H9 (cell line): ENCODE measurements around the gene TOP1. TPM values are rescaled to one million over a fixed set of nuclear protein-coding genes. Genes with fewer than 3 reads are reported as not detected.

Experiments
- DNase-seq: peaks from one replicate; pipeline ENCODE4 v3.0.0-alpha.2; 2017
- H2AFZ ChIP-seq: one replicate; pipeline ENCODE4 v1.6.1; 2013; ENCODE audit warnings: mild to moderate bottlenecking, low read length, control low read depth, moderate library complexity
- H2AK5ac ChIP-seq: 2 replicates; pipeline ENCODE4 v1.6.1; 2013; ENCODE audit warnings: low read length, control low read depth, mixed read lengths; ENCODE audit not compliant: insufficient read length
- H2BK120ac ChIP-seq: one replicate; pipeline ENCODE4 v1.6.1; 2013; ENCODE audit warnings: low read depth, mild to moderate bottlenecking, low read length, control low read depth, inconsistent platforms; ENCODE audit not compliant: poor library complexity, severe bottlenecking
- H2BK12ac ChIP-seq: 2 replicates; pipeline ENCODE4 v1.6.1; 2013; ENCODE audit warnings: low read length, control low read depth, mixed read lengths, low read depth; ENCODE audit not compliant: insufficient read length
- H2BK15ac ChIP-seq: 2 replicates; pipeline ENCODE4 v1.6.1; 2013; ENCODE audit warnings: low read depth, low read length, control low read depth
- H2BK20ac ChIP-seq: one replicate; pipeline ENCODE4 v1.6.1; 2013; ENCODE audit warnings: low read depth, mild to moderate bottlenecking, low read length, control low read depth, inconsistent platforms; ENCODE audit not compliant: poor library complexity, severe bottlenecking
- H2BK5ac ChIP-seq: 2 replicates; pipeline ENCODE4 v1.6.1; 2013; ENCODE audit warnings: low read length, control low read depth, mixed read lengths; ENCODE audit not compliant: insufficient read length
- H3K14ac ChIP-seq: 2 replicates; pipeline ENCODE4 v1.6.1; 2013; ENCODE audit warnings: low read length, control low read depth; ENCODE audit not compliant: insufficient read depth
- H3K18ac ChIP-seq: 2 replicates; pipeline ENCODE4 v1.6.1; 2013; ENCODE audit warnings: low read depth, mild to moderate bottlenecking, mixed read lengths, low read length, control low read depth; ENCODE audit not compliant: insufficient read length
- H3K23ac ChIP-seq: 2 replicates; pipeline ENCODE4 v1.6.1; 2013; ENCODE audit warnings: low read length, control low read depth, mixed read lengths, low read depth; ENCODE audit not compliant: insufficient read length
- H3K23me2 ChIP-seq: 2 replicates; pipeline ENCODE4 v1.6.1; 2013; ENCODE audit warnings: low read depth, mild to moderate bottlenecking, mixed read lengths, low read length, control low read depth; ENCODE audit not compliant: insufficient read length, poor library complexity, severe bottlenecking
- H3K27ac ChIP-seq: 2 replicates; pipeline ENCODE4 v1.5.1; 2013; ENCODE audit warnings: low read length, control low read depth, mixed read lengths, low read depth; ENCODE audit not compliant: insufficient read length
- H3K27me3 ChIP-seq: 2 replicates; pipeline ENCODE4 v1.6.1; 2013; ENCODE audit warnings: low read length, control low read depth, inconsistent platforms; ENCODE audit not compliant: insufficient read depth
- H3K4ac ChIP-seq: 2 replicates; pipeline ENCODE4 v1.6.1; 2013; ENCODE audit warnings: low read depth, mild to moderate bottlenecking, control low read depth, inconsistent platforms, low read length, moderate library complexity
- H3K4me1 ChIP-seq: 2 replicates; pipeline ENCODE4 v1.6.1; 2013; ENCODE audit warnings: low read length, control low read depth, inconsistent platforms; ENCODE audit not compliant: insufficient read depth
- H3K4me2 ChIP-seq: 2 replicates; pipeline ENCODE4 v1.6.1; 2013; ENCODE audit warnings: low read length, control low read depth, mixed read lengths; ENCODE audit not compliant: insufficient read length, insufficient read depth
- H3K56ac ChIP-seq: 2 replicates; pipeline ENCODE4 v1.6.1; 2013; ENCODE audit warnings: low read depth, mild to moderate bottlenecking, mixed read lengths, low read length, control low read depth; ENCODE audit not compliant: insufficient read length
- H3K79me1 ChIP-seq: 2 replicates; pipeline ENCODE4 v1.6.1; 2013; ENCODE audit warnings: low read depth, mild to moderate bottlenecking, moderate library complexity, low read length, control low read depth, inconsistent platforms; ENCODE audit not compliant: insufficient read depth, poor library complexity, severe bottlenecking
- H3K79me2 ChIP-seq: 2 replicates; pipeline ENCODE4 v1.6.1; 2013; ENCODE audit warnings: low read length, control low read depth, inconsistent platforms; ENCODE audit not compliant: insufficient read depth
- H3K9ac ChIP-seq: 2 replicates; pipeline ENCODE4 v1.6.1; 2013; ENCODE audit warnings: low read length, control low read depth, mixed read lengths; ENCODE audit not compliant: insufficient read length; ENCODE audit errors: extremely low read depth
- H3K9me3 ChIP-seq: one replicate; pipeline ENCODE4 v1.6.1; 2013; ENCODE audit warnings: low read depth, low read length, inconsistent platforms; ENCODE audit not compliant: control insufficient read depth
- H3T11ph ChIP-seq: one replicate; pipeline ENCODE4 v1.6.1; 2013; ENCODE audit warnings: mild to moderate bottlenecking, low read length, control low read depth, inconsistent platforms
- H4K20me1 ChIP-seq: one replicate; pipeline ENCODE4 v1.6.1; 2013; ENCODE audit not compliant: control insufficient read depth, insufficient read length, insufficient read depth
- H4K5ac ChIP-seq: 2 replicates; pipeline ENCODE4 v1.6.1; 2013; ENCODE audit warnings: low read depth, mild to moderate bottlenecking, mixed read lengths, low read length, control low read depth; ENCODE audit not compliant: insufficient read length
- H4K8ac ChIP-seq: replicated peaks from 2 replicates; pipeline ENCODE4 v1.6.1; 2013; ENCODE audit warnings: low read length, control low read depth, mixed read lengths, low read depth; ENCODE audit not compliant: insufficient read length
- H4K91ac ChIP-seq: 2 replicates; pipeline ENCODE4 v1.6.1; 2013; ENCODE audit warnings: low read depth, mild to moderate bottlenecking, moderate library complexity, mixed read lengths, low read length, control low read depth; ENCODE audit not compliant: insufficient read length
- H3K27ac Mint-ChIP-seq, 3 experiments: 2 replicates in 2 of 3; 3 replicates in 1 of 3; pipeline ENCODE4 v1.8.0; 2020 to 2021; ENCODE audit warnings: mixed read lengths in 3 of 3, mild to moderate bottlenecking in 1 of 3, moderate library complexity in 1 of 3
- H3K27me3 Mint-ChIP-seq: 2 replicates; pipeline ENCODE4 v1.8.0; 2021; ENCODE audit warnings: low read depth, mild to moderate bottlenecking, moderate library complexity, mixed read lengths
- H3K36me3 Mint-ChIP-seq, 3 experiments: 2 replicates in 2 of 3; 3 replicates in 1 of 3; pipeline ENCODE4 v1.8.0; 2020 to 2021; ENCODE audit warnings: low read depth in 3 of 3, mixed read lengths in 3 of 3; ENCODE audit not compliant: insufficient read depth in 1 of 3
- H3K4me1 Mint-ChIP-seq, 2 experiments: 2 replicates each; pipeline ENCODE4 v1.8.0; 2020; ENCODE audit warnings: mixed read lengths in 2 of 2
- H3K4me3 Mint-ChIP-seq, 2 experiments: 2 replicates in 1 of 2; 3 replicates in 1 of 2; pipeline ENCODE4 v1.8.0; 2020 to 2021; ENCODE audit warnings: mild to moderate bottlenecking in 2 of 2, mixed read lengths in 2 of 2, moderate library complexity in 1 of 2
- H3K9me3 Mint-ChIP-seq, 2 experiments: 2 replicates in 1 of 2; 3 replicates in 1 of 2; pipeline ENCODE4 v1.8.0; 2020; ENCODE audit warnings: mild to moderate bottlenecking in 2 of 2, mixed read lengths in 2 of 2, moderate library complexity in 1 of 2
- WGBS: extraction: QIAGEN DNeasy Blood & Tissue Kit; methylation state at CpG from one replicate; pipeline ENCODE4 v1.1.7; 2013; ENCODE audit warnings: missing lambda C conversion rate, low lambda C conversion rate, mixed read lengths; ENCODE audit not compliant: insufficient read length; ENCODE audit errors: extremely low coverage; 5-methylcytosine and 5-hydroxymethylcytosine counted together
- total RNA-seq: library from RNA; stranded (reverse); gene quantifications from 2 replicates; pipeline ENCODE4 v1.2.1, GENCODE V29; 2021
- TF ChIP-seq, protein P1 (sequence below): fragments of 200-600 bp; sonication (generic); conservative IDR thresholded peaks from 3 replicates; pipeline ENCODE4 v1.8.0; 2021; ENCODE audit warnings: antibody characterized with exemption, mild to moderate bottlenecking

Gene TOP1
- total RNA-seq, 1 experiment from 2014 or later: 96.4 TPM

DNA sequence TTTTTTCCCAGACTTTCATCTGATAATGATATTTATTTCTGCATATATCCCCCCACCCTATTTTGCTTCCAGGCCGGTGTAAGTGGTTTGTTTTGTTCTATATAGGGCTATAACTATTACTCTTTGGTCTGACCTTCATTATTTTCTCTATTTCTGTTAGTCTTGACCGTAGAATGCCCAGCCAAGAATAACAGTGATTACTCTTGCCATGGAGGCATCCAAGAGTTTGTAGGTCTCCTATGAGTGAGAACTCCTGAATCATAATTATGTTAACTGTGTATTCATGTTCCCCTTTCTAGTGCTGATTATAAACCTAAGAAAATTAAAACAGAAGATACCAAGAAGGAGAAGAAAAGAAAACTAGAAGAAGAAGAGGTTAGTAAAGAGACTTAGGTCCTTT lies 52.2 kb downstream of the TOP1 start:
- H3K56ac ChIP-seq: no peak overlapping the region
- TF ChIP-seq, protein P1, sequence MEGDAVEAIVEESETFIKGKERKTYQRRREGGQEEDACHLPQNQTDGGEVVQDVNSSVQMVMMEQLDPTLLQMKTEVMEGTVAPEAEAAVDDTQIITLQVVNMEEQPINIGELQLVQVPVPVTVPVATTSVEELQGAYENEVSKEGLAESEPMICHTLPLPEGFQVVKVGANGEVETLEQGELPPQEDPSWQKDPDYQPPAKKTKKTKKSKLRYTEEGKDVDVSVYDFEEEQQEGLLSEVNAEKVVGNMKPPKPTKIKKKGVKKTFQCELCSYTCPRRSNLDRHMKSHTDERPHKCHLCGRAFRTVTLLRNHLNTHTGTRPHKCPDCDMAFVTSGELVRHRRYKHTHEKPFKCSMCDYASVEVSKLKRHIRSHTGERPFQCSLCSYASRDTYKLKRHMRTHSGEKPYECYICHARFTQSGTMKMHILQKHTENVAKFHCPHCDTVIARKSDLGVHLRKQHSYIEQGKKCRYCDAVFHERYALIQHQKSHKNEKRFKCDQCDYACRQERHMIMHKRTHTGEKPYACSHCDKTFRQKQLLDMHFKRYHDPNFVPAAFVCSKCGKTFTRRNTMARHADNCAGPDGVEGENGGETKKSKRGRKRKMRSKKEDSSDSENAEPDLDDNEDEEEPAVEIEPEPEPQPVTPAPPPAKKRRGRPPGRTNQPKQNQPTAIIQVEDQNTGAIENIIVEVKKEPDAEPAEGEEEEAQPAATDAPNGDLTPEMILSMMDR: no peak
- H3K79me2 ChIP-seq: no peaks in the 10 kb centered on the region
- H3T11ph ChIP-seq: no peak overlapping the region
- H2BK120ac ChIP-seq: no peak overlapping the region
- Mint-ChIP-seq H3K27me3 (no peaks in the 10 kb centered on the region), H3K4me3 (no peak overlapping the region), H3K9me3 (no peaks in the 10 kb centered on the region), H3K4me1 (peaks cover 0 to 8% of the 10 kb centered on the region in 2 experiments), H3K27ac (no peak overlapping the region), H3K36me3 (peaks cover 33 to 84% (median 69%) of the 10 kb centered on the region in 3 experiments; a peak in 6 of 7 replicates)
- H4K5ac ChIP-seq: no peak overlapping the region
- no peak overlapping the region for H3K9ac ChIP-seq
- no peaks in the 10 kb centered on the region for H4K20me1 ChIP-seq
- H4K91ac ChIP-seq: no peak overlapping the region
- H3K4me2 ChIP-seq: no peak overlapping the region
- no peak overlapping the region for H2BK20ac ChIP-seq
- no peak overlapping the region for H3K18ac ChIP-seq
- no peak overlapping the region for H2BK15ac ChIP-seq
- DNase-seq: no peak
- no peak overlapping the region for H3K27ac ChIP-seq
- no peak overlapping the region for H2AFZ ChIP-seq
- H2BK12ac ChIP-seq: no peak overlapping the region
- no peak overlapping the region for H3K4ac ChIP-seq
- H2BK5ac ChIP-seq: no peak overlapping the region
- H3K4me1 ChIP-seq: no peaks in the 10 kb centered on the region
- H3K23ac ChIP-seq: no peak overlapping the region
- no peaks in the 10 kb centered on the region for H3K9me3 ChIP-seq
- no peaks in the 10 kb centered on the region for H3K27me3 ChIP-seq
- H2AK5ac ChIP-seq: no peak overlapping the region
- no peak overlapping the region for H4K8ac ChIP-seq
- H3K14ac ChIP-seq: no peak overlapping the region
- no CpG with 5 or more reads among the region's 2 CpGs for WGBS
- H3K79me1 ChIP-seq: no peaks in the 10 kb centered on the region
- H3K23me2 ChIP-seq: no peaks in the 10 kb centered on the region
